Stimulated activated CD8-positive, alpha-beta memory T cell treated with anti-CD3 and anti-CD28 coated beads, Interleukin-7, amount 100 ng/mL, for 4 hours (primary cell): ENCODE measurements around the gene GPC1.

Source experiments
- DNase-seq, 2 donors: peaks; one replicate each; pipeline ENCODE4 v3.0.0-alpha.2; 2020; ENCODE audit warnings: low read depth in 2 of 2

GPC1 gene

GRCh38 chr2:240412211-240412861 is 23.1 kb upstream of the GPC1 start:
- DNase-seq: no peak

- DNase-seq: no peak
Observed at GRCh38 chr2:240412975-240413812, 22.3 kb upstream of the GPC1 start.

GRCh38 chr2:240413813-240414429 is 21.5 kb upstream of the GPC1 start:
- DNase-seq: no peak

- no peak for DNase-seq
Observed at GRCh38 chr2:240416821-240417220, 18.6 kb upstream of the GPC1 start.

- DNase-seq: no peak
Observed at GRCh38 chr2:240418311-240418710, 17.2 kb upstream of the GPC1 start.

DNA sequence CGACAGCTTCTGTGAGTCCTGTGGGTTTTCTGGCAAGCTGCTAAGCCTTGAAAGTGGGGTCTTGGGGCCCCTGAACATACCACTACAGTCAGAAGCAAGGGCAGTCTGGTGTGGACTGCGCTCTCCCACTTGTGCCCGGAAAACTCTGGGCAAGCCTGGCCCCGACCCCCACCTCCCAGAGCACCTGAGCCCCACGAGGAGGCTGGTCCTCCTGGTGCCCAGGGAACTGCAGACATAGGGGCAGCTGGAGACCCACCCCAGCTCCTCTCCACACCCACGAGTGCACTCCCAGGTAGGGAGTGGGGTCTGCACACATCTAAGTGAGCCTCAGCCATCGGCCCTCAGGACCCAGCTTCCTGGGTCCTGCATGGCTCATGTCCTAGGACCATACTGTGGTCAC is 16.2 kb upstream of the GPC1 start:
- DNase-seq: no peak

DNA sequence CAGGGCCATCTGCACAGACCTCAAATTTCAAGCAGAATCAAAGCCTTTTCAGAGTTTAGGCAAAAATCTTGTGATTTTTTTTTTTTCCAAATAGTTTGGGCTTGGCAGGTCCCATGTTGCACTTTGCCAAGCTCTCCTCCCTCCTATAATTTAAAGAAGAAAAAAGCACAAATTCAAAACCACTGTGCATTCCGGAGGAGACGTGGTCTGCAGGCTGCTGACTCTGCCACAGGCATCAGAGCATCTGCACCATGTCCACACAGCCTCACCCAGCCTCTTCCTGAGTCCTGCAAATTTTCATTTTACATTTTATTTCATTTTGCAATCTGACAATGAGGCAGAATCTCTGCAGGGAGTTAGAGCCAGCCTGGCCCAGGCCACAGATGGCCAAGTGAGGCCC is 15.7 kb upstream of the GPC1 start:
- no peak for DNase-seq

- no peak for DNase-seq
Observed at GRCh38 chr2:240420206-240421104, 15.0 kb upstream of the GPC1 start.

- DNase-seq: no peak
Observed at GRCh38 chr2:240421381-240421780, 14.1 kb upstream of the GPC1 start.

DNA sequence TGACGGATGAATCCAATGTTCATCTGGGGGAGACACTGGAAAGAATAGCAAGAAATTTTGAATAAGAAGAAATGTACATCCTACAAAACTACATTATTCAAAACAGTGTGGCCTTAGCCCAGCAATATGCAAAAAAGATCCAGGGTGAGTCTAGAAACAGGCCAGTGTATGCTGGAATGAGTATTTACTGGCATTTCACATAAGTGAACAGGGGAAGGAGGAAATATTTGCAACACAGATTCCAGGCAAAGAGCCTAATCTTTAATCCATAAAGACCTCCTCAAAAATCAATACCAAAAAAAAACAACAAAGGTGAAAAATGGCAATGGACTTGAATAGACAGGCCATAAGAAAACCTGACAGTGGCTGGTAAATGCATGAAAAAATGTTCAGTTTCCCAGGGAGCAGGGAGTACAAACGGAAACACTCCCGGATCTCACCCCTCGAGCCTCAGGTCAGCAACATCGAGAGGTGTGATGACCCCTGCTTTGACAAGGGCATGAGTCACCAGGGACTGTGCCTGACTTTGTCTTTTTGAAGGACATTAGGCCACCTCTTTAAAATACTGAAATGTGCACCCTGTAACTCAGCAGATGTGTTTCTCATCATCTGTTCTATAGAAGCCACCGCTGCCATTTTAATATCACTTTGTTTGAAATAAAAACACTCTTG is 12.7 kb upstream of the GPC1 start:
- no peak for DNase-seq

GRCh38 chr2:240423788-240424191 is 11.7 kb upstream of the GPC1 start:
- DNase-seq: no peak

- no peak for DNase-seq
Observed at GRCh38 chr2:240424341-240425235, 10.9 kb upstream of the GPC1 start.

- no peak for DNase-seq
Observed at GRCh38 chr2:240425236-240425615, 10.2 kb upstream of the GPC1 start.

DNA sequence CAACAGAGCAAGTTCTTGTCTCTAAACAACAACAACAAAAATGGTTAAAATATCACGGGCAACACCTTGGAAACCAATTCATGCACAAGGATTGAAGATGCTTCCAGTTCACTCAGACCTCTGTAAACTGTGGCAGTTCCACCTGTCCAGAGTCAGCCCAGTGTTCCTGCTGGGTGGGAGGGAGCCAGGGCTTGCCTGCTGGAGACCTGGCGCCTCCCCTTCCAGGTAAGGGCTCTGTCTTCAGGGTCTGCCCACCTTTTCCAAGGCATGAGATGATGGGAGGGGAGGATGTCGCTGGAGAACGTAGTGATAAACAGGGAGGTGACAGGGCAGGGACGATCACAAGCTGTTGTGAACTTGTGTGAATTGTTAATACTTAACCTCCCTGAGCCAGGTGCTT is 9.8 kb upstream of the GPC1 start:
- DNase-seq: no peak

DNA sequence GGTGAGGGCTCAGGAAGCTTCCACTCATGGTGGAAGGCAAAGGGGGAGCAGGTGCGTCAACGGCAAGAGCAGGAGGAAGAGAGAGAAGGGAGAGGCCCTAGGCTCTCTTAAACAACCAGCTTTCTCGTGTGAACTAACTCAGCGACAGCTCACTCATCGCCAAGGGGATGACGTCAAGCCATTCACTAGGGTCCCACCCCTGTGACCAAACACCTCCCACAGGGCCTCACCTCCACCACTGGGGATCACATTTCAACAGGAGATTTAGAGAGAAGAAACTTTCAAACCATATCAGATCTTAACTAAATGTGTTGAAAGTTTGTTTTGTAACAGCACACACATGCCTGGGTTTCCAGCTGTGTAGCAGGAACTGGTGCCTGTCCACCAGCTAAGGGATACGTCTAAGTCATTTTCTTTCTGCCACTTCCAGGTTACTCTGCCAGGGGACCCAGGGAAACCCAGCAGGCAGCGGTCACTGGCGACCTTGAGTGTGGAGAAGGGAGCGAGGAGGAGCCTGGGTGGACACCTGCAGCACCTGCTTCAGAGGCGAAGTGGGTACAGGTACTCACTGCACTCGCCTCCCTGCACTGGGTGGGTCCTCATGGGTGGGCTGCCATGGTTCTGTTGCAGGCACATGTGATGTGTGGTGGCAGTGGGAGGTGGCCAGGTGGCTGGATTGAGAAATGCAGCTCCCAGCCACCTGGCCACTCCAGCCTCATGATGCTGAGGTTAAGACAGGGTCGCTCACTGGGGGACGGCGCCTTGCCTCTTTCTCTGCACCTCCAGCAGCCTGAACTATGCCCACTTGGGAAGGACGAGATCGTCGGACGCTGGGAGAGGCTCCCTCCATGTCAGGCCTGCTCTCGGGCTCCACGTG is 8.4 kb upstream of the GPC1 start:
- DNase-seq: no peak

GRCh38 chr2:240427729-240428128 is 7.7 kb upstream of the GPC1 start:
- no peak for DNase-seq

DNA sequence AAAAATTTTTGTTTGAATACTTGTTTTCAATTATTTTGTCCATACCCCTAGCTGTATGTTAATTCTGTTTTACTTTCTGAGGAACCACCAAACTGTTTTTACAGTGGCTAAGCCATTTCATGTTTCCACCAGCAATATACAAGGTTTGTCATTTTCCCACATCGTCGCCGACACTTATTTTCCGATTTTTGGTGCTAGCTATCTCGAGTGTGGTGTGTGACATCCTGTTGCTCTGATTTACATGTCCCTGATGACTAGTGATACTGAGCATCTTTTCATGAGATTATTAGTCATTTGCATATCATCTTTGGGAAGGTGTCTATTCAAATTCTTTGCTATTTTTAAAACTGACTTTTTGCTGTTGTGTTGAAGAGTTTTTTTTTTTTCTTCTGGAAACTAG is 7.2 kb upstream of the GPC1 start:
- DNase-seq: no peak

GRCh38 chr2:240429341-240429871 is 6.1 kb upstream of the GPC1 start:
- DNase-seq: no peak

GRCh38 chr2:240429872-240430491 is 5.5 kb upstream of the GPC1 start:
- DNase-seq: no peak
